Kidney epithelial cell (primary cell): ENCODE data around the gene CCND2. TPM values are rescaled to one million over a fixed set of nuclear protein-coding genes. Genes with fewer than 3 reads are reported as not detected.

ENCODE experiments used
- DNase-seq: peaks from one replicate; pipeline ENCODE4 v3.0.0-alpha.2; 2010; ENCODE audit warnings: low read depth
- H3K27me3 ChIP-seq: 2 replicates; pipeline ENCODE4 v1.6.0; 2011; ENCODE audit warnings: low read length; ENCODE audit not compliant: control insufficient read depth, insufficient read depth
- H3K36me3 ChIP-seq: 2 replicates; pipeline ENCODE4 v1.5.1; 2011; ENCODE audit warnings: low read length; ENCODE audit not compliant: control insufficient read depth, insufficient read depth
- H3K4me3 ChIP-seq: 2 replicates; pipeline ENCODE4 v1.5.1; 2011; ENCODE audit warnings: low read depth, mild to moderate bottlenecking, control low read depth, low read length
- CTCF ChIP-seq: IDR thresholded peaks from 2 replicates; pipeline ENCODE4 v1.5.1; 2011; ENCODE audit warnings: mild to moderate bottlenecking, moderate library complexity, low read length, control low read depth, inconsistent platforms; ENCODE audit not compliant: insufficient read depth, poor library complexity, severe bottlenecking
- total RNA-seq: library from RNA; depleted of rRNA; stranded (reverse); fragments of >200 nt; gene quantifications from 2 replicates; pipeline ENCODE4 v1.2.3, GENCODE V29; 2015

CCND2 gene
- total RNA-seq, 1 donor from 2014 or later: 88.3 TPM

DNA sequence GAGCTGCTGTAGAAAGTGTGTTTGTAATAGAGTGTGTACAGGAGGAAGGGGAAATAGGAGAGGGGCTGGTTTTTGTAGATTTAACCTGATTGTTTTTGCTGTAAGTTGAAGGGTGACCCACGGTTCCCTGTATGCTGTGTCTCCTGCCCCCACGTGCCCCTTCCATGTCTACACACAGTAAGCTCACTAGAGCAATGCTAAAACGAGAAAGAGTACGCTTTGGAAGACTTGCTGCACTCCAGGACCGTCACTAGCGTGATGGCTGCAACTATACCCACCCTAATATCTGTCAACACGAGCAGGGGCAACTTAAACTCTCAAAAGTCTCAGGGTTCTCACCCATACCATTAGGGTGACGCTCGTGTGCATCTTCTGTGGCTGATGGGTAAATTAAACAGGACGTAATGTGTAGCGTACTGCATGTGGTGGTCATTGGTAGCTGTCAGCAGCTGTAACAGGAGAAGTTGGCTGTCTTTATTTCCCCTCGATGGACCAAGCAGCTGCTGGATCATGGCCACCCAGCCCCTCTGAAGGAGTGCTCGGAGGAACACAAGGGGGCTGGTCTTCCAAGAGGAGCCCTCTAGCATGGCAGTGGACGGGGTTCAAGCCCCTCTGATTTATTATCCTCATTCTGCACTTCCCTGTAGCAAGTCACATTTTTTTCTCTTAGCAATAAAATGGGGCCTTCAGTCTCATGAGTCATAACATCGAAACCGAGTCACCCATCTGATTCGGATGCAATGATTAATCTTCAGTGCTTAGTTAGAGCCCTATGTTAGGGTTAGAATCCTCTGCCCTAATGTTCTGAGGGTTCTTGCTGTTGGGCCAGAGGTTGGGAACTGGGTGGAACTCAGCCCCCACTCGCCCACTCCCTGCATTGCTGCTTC, 14.0 kb downstream of the CCND2 start:
- peaks cover 2% of the 10 kb centered on the region for H3K27me3 ChIP-seq
- no peaks in the 10 kb centered on the region for H3K36me3 ChIP-seq
- no peak overlapping the region for H3K4me3 ChIP-seq
- no peak for TF ChIP-seq CTCF
- DNase-seq: no peak

DNA sequence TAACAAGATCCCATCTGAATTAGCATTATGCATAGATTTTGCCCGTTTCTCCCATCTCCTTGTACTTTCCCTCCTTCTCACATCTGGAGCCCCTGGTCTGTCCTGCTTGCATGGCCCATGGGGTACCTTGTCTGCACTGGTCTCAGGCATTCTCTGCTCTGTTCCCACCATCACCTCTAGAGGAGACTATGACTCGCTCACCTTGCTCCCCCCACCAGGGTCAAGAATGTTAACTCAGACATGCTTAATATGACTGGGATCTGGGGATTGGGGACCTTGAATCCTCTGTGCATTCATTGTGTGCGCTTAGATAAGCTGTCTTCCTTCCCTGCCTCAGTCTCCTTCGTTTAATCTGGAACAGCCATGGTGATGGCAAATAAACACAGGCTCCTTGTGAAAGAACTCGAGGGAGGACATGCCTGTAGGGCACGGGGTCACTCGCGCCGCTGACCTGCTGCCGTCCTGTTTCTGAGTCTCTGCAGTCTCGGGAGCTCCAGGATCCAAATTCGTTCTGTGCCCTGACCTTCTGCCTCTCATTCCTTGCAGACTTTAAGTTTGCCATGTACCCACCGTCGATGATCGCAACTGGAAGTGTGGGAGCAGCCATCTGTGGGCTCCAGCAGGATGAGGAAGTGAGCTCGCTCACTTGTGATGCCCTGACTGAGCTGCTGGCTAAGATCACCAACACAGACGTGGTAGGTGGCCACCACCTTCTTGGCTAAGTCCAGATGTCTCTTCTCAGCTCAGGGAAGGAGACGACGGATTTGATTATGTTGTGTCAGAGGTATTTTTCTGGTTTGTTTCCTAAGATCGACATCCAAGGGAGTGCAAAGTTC, 15.0 kb downstream of the CCND2 start:
- H3K36me3 ChIP-seq: no peaks in the 10 kb centered on the region
- DNase-seq: no peak
- peaks cover 2% of the 10 kb centered on the region for H3K27me3 ChIP-seq
- no peak overlapping the region for H3K4me3 ChIP-seq
- no peak for TF ChIP-seq CTCF

- DNase-seq: no peak
- H3K27me3 ChIP-seq: peaks cover 2% of the 10 kb centered on the region
- H3K36me3 ChIP-seq: no peaks in the 10 kb centered on the region
- no peak for TF ChIP-seq CTCF
- H3K4me3 ChIP-seq: no peak overlapping the region
These were observed 15.8 kb downstream of the CCND2 start for GRCh38 chr12:4289231-4289878.

- H3K27me3 ChIP-seq: peaks cover 2% of the 10 kb centered on the region
- TF ChIP-seq CTCF: no peak
- H3K36me3 ChIP-seq: no peaks in the 10 kb centered on the region
- DNase-seq: no peak
- H3K4me3 ChIP-seq: no peak overlapping the region
These were observed 16.6 kb downstream of the CCND2 start for GRCh38 chr12:4289998-4290790.

GRCh38 chr12:4292341-4293073, 18.9 kb downstream of the CCND2 start:
- TF ChIP-seq CTCF: no peak
- H3K27me3 ChIP-seq: peaks cover 2% of the 10 kb centered on the region
- H3K4me3 ChIP-seq: no peak overlapping the region
- DNase-seq: no peak
- no peaks in the 10 kb centered on the region for H3K36me3 ChIP-seq
